ENCODE measurements around the gene ZNF384. TPM values are rescaled to one million over a fixed set of nuclear protein-coding genes. Genes with fewer than 3 reads are reported as not detected.
A peak's percentile ranks its signal among the peaks of the same experiment; 100 is the strongest.

The ZNF384 gene
- total and polyA plus RNA-seq, 4 experiments from 2014 or later = 14.4 to 88.7 (median 67.2) TPM

DNA sequence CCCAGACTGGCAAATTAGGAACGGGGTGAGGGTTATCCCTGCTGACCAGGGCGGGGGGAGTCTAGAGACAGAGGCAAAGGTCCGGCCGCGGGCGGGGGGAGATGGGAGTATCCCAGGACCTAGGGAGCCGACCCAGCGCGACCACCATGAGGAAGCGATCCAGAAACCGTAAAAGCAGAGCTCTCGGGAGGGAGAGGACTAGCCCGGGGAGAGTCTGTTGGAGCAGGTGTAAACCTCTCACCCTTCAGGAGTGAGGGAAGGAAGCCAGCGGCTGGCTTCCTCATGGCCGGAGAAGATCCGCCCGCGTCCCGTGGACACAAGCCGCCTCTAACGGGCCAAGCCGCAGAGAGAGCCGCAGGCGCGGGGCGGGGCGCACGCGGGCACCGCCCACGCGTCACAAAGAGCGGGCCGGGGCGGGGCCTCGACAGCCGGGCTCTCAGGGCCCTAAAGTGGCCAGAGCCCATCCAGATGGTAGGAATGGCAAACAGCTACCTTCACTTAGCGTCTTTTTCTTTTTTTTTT, 42.0 kb downstream of the ZNF384 start, which contains the start of gene ACRBP:
ACRBP (minus strand) TSS at position 350 of the 522 bp plus-strand sequence; CDS start at position 284, 66 bp downstream.
- CTCF ChIA-PET (ENCODE audit: partially characterized antibody) = interaction anchor here (0.9 kb wide), 1 partner anchor 27 kb away, joined by 3 read pairs; no protein-coding TSS in a partner anchor
- Histone ChIP-seq H3K9me3 (ENCODE audit: control insufficient read depth in 1 of 2, low read length in 2 of 2) (peaks cover 0 to 11% of the 10 kb centered on the region in 2 donors), H3K27ac (ENCODE audit: low read depth, low read length) (no peak within 1 kb of the TSS), H3K36me3 (ENCODE audit: insufficient read depth, low read length) (peaks cover 19% of the 10 kb centered on the region), H3K27me3 (ENCODE audit: insufficient read depth, low read length) (no peaks in the 10 kb centered on the region), H3K4me1 (ENCODE audit: insufficient read depth, low read length) (peaks cover 9% of the 10 kb centered on the region), H3K4me3 (ENCODE audit: low read length in 2 of 2) (no peak within 1 kb of the TSS)
- H3K27me3 Mint-ChIP-seq = peaks cover 0 to 5% of the 10 kb centered on the region in 2 donors
- H3K27ac Mint-ChIP-seq = peak within 1 kb of the TSS in 2 of 7 donors; percentile 43 to 46
- POLR2A ChIA-PET (ENCODE audit: partially characterized antibody) = interaction anchor here (0.5 to 1.5 kb wide), 3 partner anchors 15 to 44 kb away, joined by 3 to 4 read pairs (median 3); no protein-coding TSS in a partner anchor
- no peak for DNase-seq
- intact Hi-C loops (cut with micrococcal nuclease) = no loop called here
- peaks cover 5 to 16% (median 7%) of the 10 kb centered on the region in 4 donors for H3K4me1 Mint-ChIP-seq
- H3K36me3 Mint-ChIP-seq = peaks cover 34 to 40% of the 10 kb centered on the region in 2 donors
- peak within 1 kb of the TSS; percentile 17 to 77 (median 48) for H3K4me3 Mint-ChIP-seq
- H3K9me3 Mint-ChIP-seq = peaks cover 0 to 21% (median 8%) of the 10 kb centered on the region in 8 donors

DNA sequence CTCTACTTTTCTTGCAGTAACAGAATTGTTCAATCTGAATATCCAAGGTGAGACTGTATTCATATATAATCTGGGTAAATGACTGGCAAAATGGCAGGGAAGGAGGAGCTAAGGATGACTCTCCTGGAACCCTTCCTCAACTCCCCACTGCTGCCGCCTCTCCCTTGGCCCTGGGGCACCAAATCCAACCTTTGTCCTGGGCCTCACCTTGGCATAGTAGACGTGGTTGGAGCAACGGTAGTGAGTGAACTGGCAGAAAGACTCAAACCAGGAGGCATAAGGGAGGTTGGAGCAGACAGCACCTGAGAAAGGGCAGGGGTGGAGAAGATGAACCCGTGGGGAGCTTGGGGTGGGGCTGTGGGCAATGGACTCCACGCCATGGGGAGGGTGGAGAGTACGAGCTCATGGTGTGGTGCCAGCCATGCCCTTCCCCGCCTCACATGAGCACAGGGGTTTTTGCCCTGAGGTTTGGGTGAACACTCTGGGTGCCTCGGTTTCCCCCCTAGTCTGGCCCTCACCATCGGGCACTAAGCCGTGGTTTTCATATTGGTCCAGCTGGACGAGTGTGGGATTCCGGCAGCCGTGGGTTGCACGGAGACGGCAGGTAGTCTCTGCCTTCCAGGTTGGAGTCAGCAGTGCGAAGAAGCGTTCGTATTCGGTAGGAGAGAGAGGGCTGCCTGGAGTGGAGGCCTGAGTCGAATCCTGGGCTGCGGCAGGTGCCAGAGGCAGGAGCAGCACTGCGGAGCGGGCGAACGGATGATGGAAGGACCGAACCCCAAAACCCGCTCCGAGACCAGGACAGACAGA, 42.7 kb downstream of the ZNF384 start:
- H3K27ac ChIP-seq (ENCODE audit: low read depth, low read length) = no peak overlapping the region
- Mint-ChIP-seq H3K4me3 (peak overlapping the region; percentile 17 to 77 (median 48)), H3K27ac (peak overlapping the region in 1 of 7 donors; percentile 46), H3K9me3 (peaks cover 0 to 21% (median 8%) of the 10 kb centered on the region in 8 donors), H3K36me3 (peaks cover 31 to 35% of the 10 kb centered on the region in 2 donors), H3K27me3 (peaks cover 0 to 5% of the 10 kb centered on the region in 2 donors), H3K4me1 (peaks cover 5 to 16% (median 7%) of the 10 kb centered on the region in 4 donors)
- intact Hi-C loops (cut with micrococcal nuclease) = no loop called here
- peaks cover 9% of the 10 kb centered on the region for H3K4me1 ChIP-seq (ENCODE audit: insufficient read depth, low read length)
- H3K4me3 ChIP-seq (ENCODE audit: low read length in 2 of 2) = no peak overlapping the region
- POLR2A ChIA-PET (ENCODE audit: partially characterized antibody) = interaction anchor here (0.5 to 0.7 kb wide), 2 partner anchors 27 to 43 kb away, joined by 3 to 4 read pairs; no protein-coding TSS in a partner anchor
- DNase-seq = no peak
- CTCF ChIA-PET (ENCODE audit: partially characterized antibody) = interaction anchor here (0.9 to 3.9 kb wide), 2 partner anchors 26 to 27 kb away, joined by 3 to 30 read pairs; no protein-coding TSS in a partner anchor
- peaks cover 0 to 11% of the 10 kb centered on the region in 2 donors for H3K9me3 ChIP-seq (ENCODE audit: control insufficient read depth in 1 of 2, low read length in 2 of 2)
- H3K27me3 ChIP-seq (ENCODE audit: insufficient read depth, low read length) = no peaks in the 10 kb centered on the region
- peaks cover 15% of the 10 kb centered on the region for H3K36me3 ChIP-seq (ENCODE audit: insufficient read depth, low read length)

- intact Hi-C loops (cut with micrococcal nuclease) = loop anchor here (2.0 kb wide), 1 partner anchor 26 kb away; no protein-coding TSS in a partner anchor
These were observed 44.3 kb downstream of the ZNF384 start for GRCh38 chr12:6644903-6645302.

DNA sequence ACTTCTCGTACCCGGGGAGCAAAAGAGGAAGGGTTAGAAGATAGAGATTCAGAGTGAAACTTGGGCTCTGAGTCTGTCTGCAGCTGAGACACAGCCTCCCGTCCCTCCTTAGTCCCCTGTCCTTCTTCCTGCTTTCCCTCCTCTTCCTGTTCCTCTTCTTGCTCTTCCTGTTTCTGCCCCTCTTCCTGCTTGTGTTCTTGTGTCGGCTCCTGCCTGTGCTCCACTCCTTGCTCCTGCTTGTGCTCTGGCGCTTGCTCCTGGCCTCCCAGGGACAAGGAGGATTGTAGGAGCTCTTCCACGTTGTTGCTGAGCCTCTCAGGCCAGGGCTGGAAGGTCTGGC, 44.9 kb downstream of the ZNF384 start:
- DNase-seq = no peak
- Mint-ChIP-seq H3K4me3 (no peak overlapping the region), H3K4me1 (peaks cover 5 to 16% (median 7%) of the 10 kb centered on the region in 4 donors), H3K36me3 (peaks cover 19 to 23% of the 10 kb centered on the region in 2 donors), H3K27ac (peak overlapping the region in 1 of 7 donors; percentile 73), H3K9me3 (peaks cover 0 to 21% (median 8%) of the 10 kb centered on the region in 8 donors), H3K27me3 (peaks cover 0 to 5% of the 10 kb centered on the region in 2 donors)
- no peak overlapping the region for H3K4me3 ChIP-seq (ENCODE audit: low read length in 2 of 2)
- intact Hi-C loops (cut with micrococcal nuclease) = loop anchor here (2.0 kb wide), 1 partner anchor 25 kb away; no protein-coding TSS in a partner anchor
- no peak overlapping the region for H3K27ac ChIP-seq (ENCODE audit: low read depth, low read length)
- H3K9me3 ChIP-seq (ENCODE audit: control insufficient read depth in 1 of 2, low read length in 2 of 2) = peaks cover 0 to 11% of the 10 kb centered on the region in 2 donors
- ChIA-PET CTCF (ENCODE audit: partially characterized antibody) (interaction anchor here (0.9 to 3.9 kb wide), 6 partner anchors 25 to 90 kb away, joined by 3 to 30 read pairs (median 4); no protein-coding TSS in a partner anchor), POLR2A (ENCODE audit: partially characterized antibody) (interaction anchor here (0.9 to 1.6 kb wide), 4 partner anchors 8 to 31 kb away, joined by 3 to 5 read pairs (median 4); partner anchors contain the start of gene LPAR5)
- H3K36me3 ChIP-seq (ENCODE audit: insufficient read depth, low read length) = peaks cover 5% of the 10 kb centered on the region
- H3K27me3 ChIP-seq (ENCODE audit: insufficient read depth, low read length) = no peaks in the 10 kb centered on the region
- peaks cover 9% of the 10 kb centered on the region for H3K4me1 ChIP-seq (ENCODE audit: insufficient read depth, low read length)

More at GRCh38 chr12:6644903-6645302, 44.3 kb downstream of the ZNF384 start:
- POLR2A ChIA-PET (ENCODE audit: partially characterized antibody) = interaction anchor here (0.9 to 1.6 kb wide), 4 partner anchors 9 to 32 kb away, joined by 3 to 5 read pairs (median 4); partner anchors contain the start of gene LPAR5
- H3K36me3 Mint-ChIP-seq = peaks cover 19 to 23% of the 10 kb centered on the region in 2 donors
- no peak overlapping the region for H3K27ac ChIP-seq (ENCODE audit: low read depth, low read length)
- peak overlapping the region in 1 of 7 donors; percentile 44 for H3K27ac Mint-ChIP-seq
- peak overlapping the region in 1 of 8 donors; percentile 42 for H3K4me3 Mint-ChIP-seq
- peaks cover 0 to 5% of the 10 kb centered on the region in 2 donors for H3K27me3 Mint-ChIP-seq
- peaks cover 5 to 16% (median 7%) of the 10 kb centered on the region in 4 donors for H3K4me1 Mint-ChIP-seq
- H3K4me3 ChIP-seq (ENCODE audit: low read length in 2 of 2) = no peak overlapping the region
- peaks cover 5% of the 10 kb centered on the region for H3K36me3 ChIP-seq (ENCODE audit: insufficient read depth, low read length)
- CTCF ChIA-PET (ENCODE audit: partially characterized antibody) = interaction anchor here (0.8 to 3.9 kb wide), 8 partner anchors 25 to 91 kb away, joined by 3 to 30 read pairs (median 4); no protein-coding TSS in a partner anchor
- peaks cover 0 to 21% (median 8%) of the 10 kb centered on the region in 8 donors for H3K9me3 Mint-ChIP-seq
- peaks cover 0 to 11% of the 10 kb centered on the region in 2 donors for H3K9me3 ChIP-seq (ENCODE audit: control insufficient read depth in 1 of 2, low read length in 2 of 2)
- H3K27me3 ChIP-seq (ENCODE audit: insufficient read depth, low read length) = no peaks in the 10 kb centered on the region
- DNase-seq = no peak
- peaks cover 9% of the 10 kb centered on the region for H3K4me1 ChIP-seq (ENCODE audit: insufficient read depth, low read length)

DNA sequence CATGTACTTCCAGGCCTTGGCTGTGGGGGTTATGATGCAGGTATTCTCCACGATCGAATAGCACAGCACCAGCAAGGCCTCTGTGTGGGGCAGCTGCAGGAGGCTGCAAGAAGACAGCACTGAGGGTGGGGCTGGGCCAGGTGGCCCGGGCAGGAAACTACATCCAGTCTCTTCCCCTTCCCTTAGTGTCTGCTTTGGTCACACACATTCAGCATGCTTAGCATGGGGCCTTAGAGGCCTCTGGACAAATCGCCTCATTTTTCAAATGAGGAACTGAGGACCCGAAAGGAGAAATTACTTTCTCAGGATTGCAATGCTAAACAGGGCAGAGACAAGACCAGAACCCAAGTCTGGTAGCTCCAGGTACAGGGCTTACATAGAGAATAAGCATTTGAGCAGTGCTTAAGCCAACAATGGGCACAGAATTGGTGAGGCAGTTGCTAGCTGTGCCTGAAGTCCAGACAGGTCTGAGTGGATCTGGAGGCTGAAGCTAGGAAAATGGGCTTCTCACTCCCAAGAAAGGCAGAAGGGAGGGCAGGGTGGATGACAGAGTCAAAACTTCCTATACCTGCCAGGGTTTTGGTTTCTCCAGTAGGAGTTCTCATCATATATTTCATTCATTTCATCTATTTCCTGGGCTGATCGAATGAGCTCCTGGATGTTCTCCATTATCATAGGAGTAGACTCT, 45.5 kb downstream of the ZNF384 start:
- Histone ChIP-seq H3K4me3 (ENCODE audit: low read length in 2 of 2) (no peak overlapping the region), H3K4me1 (ENCODE audit: insufficient read depth, low read length) (peaks cover 9% of the 10 kb centered on the region), H3K36me3 (ENCODE audit: insufficient read depth, low read length) (peaks cover 5% of the 10 kb centered on the region), H3K27me3 (ENCODE audit: insufficient read depth, low read length) (no peaks in the 10 kb centered on the region), H3K27ac (ENCODE audit: low read depth, low read length) (no peak overlapping the region), H3K9me3 (ENCODE audit: control insufficient read depth in 1 of 2, low read length in 2 of 2) (peaks cover 0 to 11% of the 10 kb centered on the region in 2 donors)
- DNase-seq = no peak
- intact Hi-C loops (cut with micrococcal nuclease) = loop anchor here (2.0 kb wide), 1 partner anchor 25 kb away; no protein-coding TSS in a partner anchor
- H3K36me3 Mint-ChIP-seq = peaks cover 19 to 23% of the 10 kb centered on the region in 2 donors
- ChIA-PET CTCF (ENCODE audit: partially characterized antibody) (interaction anchor here (1.0 to 3.9 kb wide), 3 partner anchors 17 to 29 kb away, joined by 3 to 30 read pairs (median 7); no protein-coding TSS in a partner anchor), POLR2A (ENCODE audit: partially characterized antibody) (interaction anchor here (0.9 to 1.6 kb wide), 3 partner anchors 8 to 29 kb away, joined by 3 to 5 read pairs (median 4); partner anchors contain the start of gene LPAR5)
- peaks cover 0 to 21% (median 8%) of the 10 kb centered on the region in 8 donors for H3K9me3 Mint-ChIP-seq
- H3K27me3 Mint-ChIP-seq = peaks cover 0 to 5% of the 10 kb centered on the region in 2 donors
- peaks cover 5 to 16% (median 7%) of the 10 kb centered on the region in 4 donors for H3K4me1 Mint-ChIP-seq
- peak overlapping the region in 1 of 7 donors; percentile 73 for H3K27ac Mint-ChIP-seq
- no peak overlapping the region for H3K4me3 Mint-ChIP-seq

GRCh38 chr12:6641131-6641530, 48.0 kb downstream of the ZNF384 start:
- no peak overlapping the region for H3K4me3 ChIP-seq (ENCODE audit: low read length in 2 of 2)
- H3K27ac Mint-ChIP-seq = peak overlapping the region in 1 of 7 donors; percentile 42
- POLR2A ChIA-PET (ENCODE audit: partially characterized antibody) = no interaction called here
- H3K4me1 ChIP-seq (ENCODE audit: insufficient read depth, low read length) = peaks cover 2% of the 10 kb centered on the region
- peaks cover 0 to 11% of the 10 kb centered on the region in 2 donors for H3K9me3 ChIP-seq (ENCODE audit: control insufficient read depth in 1 of 2, low read length in 2 of 2)
- intact Hi-C loops (cut with micrococcal nuclease) = no loop called here
- peaks cover 1 to 7% (median 5%) of the 10 kb centered on the region in 4 donors for H3K4me1 Mint-ChIP-seq
- H3K4me3 Mint-ChIP-seq = no peak overlapping the region
- H3K9me3 Mint-ChIP-seq = peaks cover 0 to 21% (median 8%) of the 10 kb centered on the region in 8 donors
- no peak overlapping the region for H3K27ac ChIP-seq (ENCODE audit: low read depth, low read length)
- H3K36me3 Mint-ChIP-seq = peaks cover 6 to 14% of the 10 kb centered on the region in 2 donors
- DNase-seq = no peak
- CTCF ChIA-PET (ENCODE audit: partially characterized antibody) = no interaction called here
- H3K27me3 ChIP-seq (ENCODE audit: insufficient read depth, low read length) = no peaks in the 10 kb centered on the region
- H3K27me3 Mint-ChIP-seq = peaks cover 0 to 3% of the 10 kb centered on the region in 2 donors
- H3K36me3 ChIP-seq (ENCODE audit: insufficient read depth, low read length) = no peaks in the 10 kb centered on the region

Measured in CD4-positive, alpha-beta memory T cell (primary cell).